C4-2B (cell line): Measurements from ENCODE around the gene CACTIN.
"Not testable (repeated sequence)": the region's sequence is repeated elsewhere in the genome, so short reads cannot be mapped to it uniquely, and the experiment has no call there.

Source experiments
- H3K27ac ChIP-seq: fragments of 450-650 bp; 2 replicates; pipeline ENCODE4 v1.5.1; 2017
- ZFX ChIP-seq: fragments of 450-650 bp; IDR thresholded peaks from 2 replicates; pipeline ENCODE4 v1.6.1; 2017
- TF ChIP-seq, protein P1 (sequence below): fragments of 450-650 bp; conservative IDR thresholded peaks from 2 replicates; pipeline ENCODE4 v1.5.1; 2017; ENCODE audit warnings: mild to moderate bottlenecking

Gene CACTIN

DNA sequence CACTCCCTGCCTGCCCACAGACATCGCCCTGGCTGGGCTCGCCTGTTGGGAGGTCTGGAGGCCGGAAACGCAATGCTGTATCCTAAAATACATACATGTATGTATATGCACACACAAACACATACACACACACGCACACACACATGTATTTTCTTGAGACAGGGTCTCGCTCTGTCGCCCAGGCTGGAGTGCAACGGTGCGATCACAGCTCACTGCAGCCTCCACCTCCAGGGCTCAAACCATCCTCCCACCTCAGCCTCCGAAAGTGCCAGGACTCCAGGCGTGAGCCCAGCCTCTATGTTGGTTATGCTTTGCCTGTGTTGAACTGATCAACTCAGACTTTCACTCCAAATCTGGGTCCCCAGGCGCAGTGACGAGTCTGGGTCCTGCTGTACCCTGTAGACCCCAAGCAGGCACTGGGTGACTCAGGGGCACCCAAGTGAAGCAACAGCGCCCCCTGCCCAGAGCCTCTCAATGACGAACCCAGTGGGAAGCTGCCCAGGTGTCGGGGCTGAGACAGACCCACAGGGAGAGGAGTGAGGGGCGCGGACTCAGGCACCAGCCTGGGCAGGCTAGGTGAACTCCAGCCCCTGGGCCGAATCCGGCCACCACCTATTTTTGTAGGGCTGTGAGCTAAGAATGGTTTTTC is 27.4 kb upstream of the CACTIN start:
- no peak for TF ChIP-seq ZFX
- TF ChIP-seq, protein P1, sequence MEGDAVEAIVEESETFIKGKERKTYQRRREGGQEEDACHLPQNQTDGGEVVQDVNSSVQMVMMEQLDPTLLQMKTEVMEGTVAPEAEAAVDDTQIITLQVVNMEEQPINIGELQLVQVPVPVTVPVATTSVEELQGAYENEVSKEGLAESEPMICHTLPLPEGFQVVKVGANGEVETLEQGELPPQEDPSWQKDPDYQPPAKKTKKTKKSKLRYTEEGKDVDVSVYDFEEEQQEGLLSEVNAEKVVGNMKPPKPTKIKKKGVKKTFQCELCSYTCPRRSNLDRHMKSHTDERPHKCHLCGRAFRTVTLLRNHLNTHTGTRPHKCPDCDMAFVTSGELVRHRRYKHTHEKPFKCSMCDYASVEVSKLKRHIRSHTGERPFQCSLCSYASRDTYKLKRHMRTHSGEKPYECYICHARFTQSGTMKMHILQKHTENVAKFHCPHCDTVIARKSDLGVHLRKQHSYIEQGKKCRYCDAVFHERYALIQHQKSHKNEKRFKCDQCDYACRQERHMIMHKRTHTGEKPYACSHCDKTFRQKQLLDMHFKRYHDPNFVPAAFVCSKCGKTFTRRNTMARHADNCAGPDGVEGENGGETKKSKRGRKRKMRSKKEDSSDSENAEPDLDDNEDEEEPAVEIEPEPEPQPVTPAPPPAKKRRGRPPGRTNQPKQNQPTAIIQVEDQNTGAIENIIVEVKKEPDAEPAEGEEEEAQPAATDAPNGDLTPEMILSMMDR = no peak
- H3K27ac ChIP-seq = no peak overlapping the region

DNA sequence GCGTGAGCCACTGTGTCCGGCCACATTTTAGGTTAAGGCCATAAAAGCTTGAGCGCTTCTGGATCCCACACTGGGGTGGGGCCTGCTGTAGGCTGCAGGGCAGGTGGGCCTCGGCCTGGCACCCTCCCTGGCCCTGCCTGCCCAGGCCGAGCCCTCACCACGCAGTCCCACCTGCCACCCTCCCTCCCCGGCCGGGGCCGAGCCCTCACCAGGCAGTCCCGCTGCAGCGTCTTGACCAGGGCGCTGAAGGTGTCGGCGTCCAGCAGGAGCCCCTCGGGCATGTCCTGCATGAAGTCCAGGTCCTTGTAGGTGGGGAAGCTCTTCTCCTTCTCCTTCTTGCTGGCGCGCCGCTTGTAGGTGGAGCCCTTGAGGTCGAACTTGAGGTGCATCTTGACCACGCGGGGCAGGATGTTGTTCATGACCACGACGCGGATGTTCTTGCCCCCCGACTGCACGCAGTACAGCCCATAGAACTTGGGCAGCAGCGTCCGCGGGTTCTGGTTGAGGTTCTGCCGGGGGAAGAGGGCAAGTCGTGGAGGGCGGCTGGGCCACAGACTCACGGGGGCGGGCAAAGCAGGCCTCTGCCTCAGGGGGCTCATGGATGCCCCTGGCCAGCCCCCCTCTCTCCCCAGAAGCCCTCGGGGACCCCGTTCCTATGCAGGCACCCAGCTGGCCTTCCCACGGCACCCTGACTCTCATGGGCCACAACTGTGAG is 26.6 kb upstream of the CACTIN start:
- TF ChIP-seq, protein P1 = no peak
- TF ChIP-seq ZFX = no peak
- no peak overlapping the region for H3K27ac ChIP-seq

DNA sequence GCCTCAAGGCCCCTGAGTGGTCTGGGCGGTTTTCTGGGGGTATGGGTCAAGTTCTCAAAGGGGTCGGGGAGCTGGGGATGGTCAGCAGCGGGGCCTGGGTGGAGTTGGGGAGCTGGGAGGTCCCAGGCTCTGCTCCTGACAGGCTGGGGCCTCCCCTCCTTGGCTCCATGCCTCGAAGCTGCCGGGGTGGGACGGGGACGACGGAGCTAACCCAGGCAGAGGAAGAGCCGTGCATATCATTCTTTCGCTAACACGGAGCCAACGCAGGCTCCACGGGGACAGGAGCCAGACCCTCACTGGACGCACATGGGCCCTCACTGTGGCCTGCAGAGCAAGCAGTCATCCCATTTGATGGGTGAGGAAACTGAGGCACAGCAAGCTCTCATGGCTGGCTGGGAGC is 25.8 kb upstream of the CACTIN start:
- TF ChIP-seq, protein P1 = no peak
- no peak for TF ChIP-seq ZFX
- no peak overlapping the region for H3K27ac ChIP-seq

DNA sequence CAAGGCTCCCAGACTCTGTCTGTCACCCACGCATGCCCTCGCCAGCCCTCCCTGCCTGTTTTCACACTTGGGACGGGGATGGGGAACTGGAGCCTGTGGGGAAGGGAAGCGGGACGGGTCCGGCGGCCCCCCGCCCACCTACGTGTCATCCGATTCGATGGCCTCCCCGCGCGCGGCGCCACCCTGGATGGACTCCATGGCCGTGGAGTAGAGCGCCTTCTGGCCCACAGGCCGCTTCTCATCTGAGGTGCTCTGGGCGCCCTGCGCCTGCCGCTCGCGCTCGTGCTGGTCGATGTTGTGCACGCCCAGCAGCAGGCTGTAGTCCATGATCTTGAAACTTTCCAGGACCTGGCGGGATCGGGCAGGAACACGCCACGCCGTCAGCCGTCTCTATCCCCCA is 25.1 kb upstream of the CACTIN start:
- H3K27ac ChIP-seq = no peak overlapping the region
- TF ChIP-seq ZFX = no peak
- TF ChIP-seq, protein P1 = no peak

DNA sequence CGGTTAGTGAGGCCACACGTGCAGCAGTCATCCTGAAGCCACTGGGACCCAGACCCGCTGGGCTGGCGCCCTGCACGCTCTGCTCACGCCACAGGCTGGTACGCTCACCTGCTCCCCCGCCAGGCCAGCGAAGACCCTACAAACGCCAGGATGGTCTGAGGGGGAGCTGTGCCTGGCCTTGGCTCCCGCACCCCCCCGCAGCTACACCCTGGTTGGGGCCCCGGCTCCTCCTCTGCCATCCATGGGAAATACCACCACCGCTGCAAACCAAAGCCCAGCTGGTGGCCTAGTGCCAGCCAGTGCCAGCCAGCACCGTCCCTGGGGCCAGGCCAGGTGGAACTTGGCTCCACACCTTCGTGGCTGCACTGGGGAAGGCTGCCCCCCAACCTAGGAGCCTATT is 23.3 kb upstream of the CACTIN start:
- TF ChIP-seq, protein P1 = no peak
- TF ChIP-seq ZFX = no peak
- no peak overlapping the region for H3K27ac ChIP-seq

DNA sequence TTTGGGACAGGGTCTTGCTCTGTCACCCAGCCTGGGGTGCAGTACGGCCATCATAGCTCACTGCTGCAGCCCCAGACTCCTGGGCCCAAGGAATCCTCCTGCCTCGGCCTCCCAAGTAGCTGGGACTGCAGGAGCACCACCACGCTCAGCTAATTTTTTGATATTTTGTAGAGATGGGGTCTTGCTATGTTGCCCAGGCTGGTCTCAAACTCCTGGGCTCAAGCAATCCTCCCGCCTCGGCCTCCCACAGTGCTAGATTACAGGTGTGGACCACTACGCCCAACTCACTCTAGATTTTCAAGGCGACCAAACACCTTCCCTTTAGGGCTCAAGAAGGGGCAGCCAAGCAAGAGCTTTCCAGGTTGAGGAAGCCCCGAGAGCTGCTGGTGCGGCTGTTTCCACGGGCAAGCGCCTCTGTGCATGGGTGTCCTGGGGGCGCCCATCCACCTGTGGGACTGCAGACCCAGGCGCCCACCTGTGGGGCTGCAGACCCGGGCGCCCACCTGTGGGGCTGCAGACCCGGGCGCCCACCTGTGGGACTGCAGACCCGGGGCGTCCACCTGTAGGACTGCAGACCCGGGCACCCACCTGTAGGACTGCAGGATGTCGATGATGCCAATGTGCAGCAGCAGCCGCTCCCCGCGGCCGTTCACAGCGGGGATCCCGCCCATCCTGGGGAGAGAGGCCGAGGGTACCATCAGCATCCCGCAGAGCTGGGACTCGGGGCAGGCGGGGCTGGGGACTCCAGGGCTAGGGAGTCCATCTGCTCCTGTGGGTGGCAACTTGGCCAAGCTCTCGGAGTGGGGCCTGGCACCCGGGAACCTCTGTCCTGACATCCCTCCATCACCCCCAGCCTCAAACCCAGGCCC is 21.7 kb upstream of the CACTIN start:
- TF ChIP-seq ZFX = no peak
- TF ChIP-seq, protein P1 = no peak
- no peak overlapping the region for H3K27ac ChIP-seq

DNA sequence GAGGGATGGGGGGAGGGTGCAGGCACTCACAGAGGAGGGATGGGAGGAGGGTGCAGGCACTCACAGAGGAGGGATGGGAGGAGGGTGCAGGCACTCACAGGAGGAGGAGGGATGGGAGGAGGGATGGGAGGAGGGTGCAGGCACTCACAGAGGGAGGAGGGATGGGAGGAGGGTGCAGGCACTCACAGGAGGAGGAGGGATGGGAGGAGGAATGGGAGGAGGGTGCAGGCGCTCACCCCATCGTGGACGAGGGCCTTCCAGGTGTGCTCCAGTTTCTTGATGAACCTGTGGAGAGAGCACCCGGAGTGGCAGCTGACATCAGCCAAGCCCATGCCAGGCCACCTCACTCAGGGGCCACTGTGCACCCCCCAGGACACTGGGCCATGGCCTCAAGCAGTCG is 20.5 kb upstream of the CACTIN start:
- not testable (repeated sequence) for H3K27ac ChIP-seq
